ENCODE results near the gene COQ10A. TPM values are rescaled to one million over a fixed set of nuclear protein-coding genes. Genes with fewer than 3 reads are reported as not detected.

COQ10A gene
- total RNA-seq, 6 experiments from 2014 or later = 5.5 to 25.1 (median 13.0) TPM

DNA sequence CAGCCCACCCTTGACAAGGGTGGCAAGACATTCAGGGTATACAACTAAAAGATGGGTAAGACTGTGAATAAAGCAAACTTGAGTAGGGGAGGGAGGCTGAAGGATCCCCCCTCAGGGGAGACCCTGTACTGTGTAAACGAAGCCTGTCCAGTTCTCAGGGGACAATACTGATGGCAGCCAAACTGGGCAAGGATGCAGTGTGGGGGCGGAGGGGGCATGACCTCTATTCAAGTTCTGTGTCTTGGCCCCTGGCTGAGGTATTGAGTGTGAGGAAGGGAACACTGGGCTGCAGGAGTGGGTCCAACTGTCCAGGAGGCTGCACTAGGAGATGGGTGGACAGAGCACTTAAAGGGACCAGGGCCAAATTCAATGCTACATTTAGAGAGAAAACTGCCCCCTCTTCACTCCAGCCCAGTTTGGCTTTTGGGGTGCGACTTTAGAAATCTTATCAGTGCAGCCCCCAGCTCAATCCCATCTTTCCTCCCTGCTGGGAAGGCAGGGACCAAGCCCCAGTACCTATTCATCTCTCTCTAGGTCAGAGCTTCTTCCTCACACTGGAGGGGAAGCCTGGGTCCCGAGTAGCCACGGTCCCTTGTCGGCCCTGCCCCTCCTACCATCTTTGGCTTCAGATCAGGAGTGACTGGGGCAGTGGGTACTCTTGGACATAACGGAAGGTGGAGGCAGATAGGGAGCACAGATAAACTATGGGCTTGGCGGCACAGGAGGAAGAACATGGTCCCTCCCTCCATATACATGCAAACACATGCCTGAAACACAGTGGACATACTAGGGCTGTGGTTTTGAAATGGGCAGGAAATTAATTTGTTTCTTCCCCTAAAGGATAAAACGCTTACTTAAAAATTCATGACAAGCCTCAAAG, 25.1 kb upstream of the COQ10A start:
- no peak for DNase-seq
- no peaks in the 10 kb centered on the region for H3K27me3 ChIP-seq
- no peak overlapping the region for H3K4me3 ChIP-seq
- no peak overlapping the region for H3K27ac ChIP-seq
- TF ChIP-seq POLR2A (IDR thresholded peaks at IDR 0.05) = no peak
- TF ChIP-seq, protein P1, sequence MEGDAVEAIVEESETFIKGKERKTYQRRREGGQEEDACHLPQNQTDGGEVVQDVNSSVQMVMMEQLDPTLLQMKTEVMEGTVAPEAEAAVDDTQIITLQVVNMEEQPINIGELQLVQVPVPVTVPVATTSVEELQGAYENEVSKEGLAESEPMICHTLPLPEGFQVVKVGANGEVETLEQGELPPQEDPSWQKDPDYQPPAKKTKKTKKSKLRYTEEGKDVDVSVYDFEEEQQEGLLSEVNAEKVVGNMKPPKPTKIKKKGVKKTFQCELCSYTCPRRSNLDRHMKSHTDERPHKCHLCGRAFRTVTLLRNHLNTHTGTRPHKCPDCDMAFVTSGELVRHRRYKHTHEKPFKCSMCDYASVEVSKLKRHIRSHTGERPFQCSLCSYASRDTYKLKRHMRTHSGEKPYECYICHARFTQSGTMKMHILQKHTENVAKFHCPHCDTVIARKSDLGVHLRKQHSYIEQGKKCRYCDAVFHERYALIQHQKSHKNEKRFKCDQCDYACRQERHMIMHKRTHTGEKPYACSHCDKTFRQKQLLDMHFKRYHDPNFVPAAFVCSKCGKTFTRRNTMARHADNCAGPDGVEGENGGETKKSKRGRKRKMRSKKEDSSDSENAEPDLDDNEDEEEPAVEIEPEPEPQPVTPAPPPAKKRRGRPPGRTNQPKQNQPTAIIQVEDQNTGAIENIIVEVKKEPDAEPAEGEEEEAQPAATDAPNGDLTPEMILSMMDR (IDR thresholded peaks at IDR 0.05) = no peak
- no peak for ATAC-seq
- H3K9me3 ChIP-seq = no peaks in the 10 kb centered on the region
- intact Hi-C loops (cut with DNase I) = no loop called here
- H3K36me3 ChIP-seq = peaks cover 0 to 47% (median 21%) of the 10 kb centered on the region in 4 donors
- WGBS (ENCODE audit: insufficient coverage, low coverage, low lambda C conversion rate, missing lambda C conversion rate) = 77% methylated on average over 4 of the region's 9 CpGs
- no peaks in the 10 kb centered on the region for H3K4me1 ChIP-seq

DNA sequence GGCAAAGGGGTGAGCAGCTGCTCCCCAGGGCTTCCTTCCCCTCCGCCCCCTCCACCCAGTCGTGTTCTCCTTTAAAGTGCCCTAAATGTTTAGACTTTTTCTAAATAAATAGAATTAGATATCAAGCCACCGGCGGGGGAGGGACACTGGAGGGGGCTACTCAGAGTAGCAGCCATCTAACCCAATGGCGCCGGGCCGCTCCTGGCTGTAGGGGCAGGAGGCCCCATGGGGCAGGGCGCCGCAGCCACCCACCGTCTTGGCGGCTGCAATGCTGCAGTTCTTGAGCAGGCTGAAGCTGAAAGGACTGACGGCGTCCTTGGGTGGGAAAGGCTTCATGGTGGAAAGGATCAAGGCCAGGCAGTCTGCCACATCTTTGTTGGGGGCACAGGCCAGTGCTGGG, 23.8 kb upstream of the COQ10A start:
- no peak for ATAC-seq
- Histone ChIP-seq H3K4me1 (no peaks in the 10 kb centered on the region), H3K4me3 (no peak overlapping the region), H3K27ac (no peak overlapping the region), H3K9me3 (no peaks in the 10 kb centered on the region), H3K27me3 (no peaks in the 10 kb centered on the region), H3K36me3 (peaks cover 0 to 57% (median 28%) of the 10 kb centered on the region in 4 donors)
- DNase-seq = no peak
- no CpG with 5 or more reads among the region's 13 CpGs for WGBS (ENCODE audit: insufficient coverage, low coverage, low lambda C conversion rate, missing lambda C conversion rate)
- TF ChIP-seq POLR2A (IDR thresholded peaks at IDR 0.05) = no peak
- intact Hi-C loops (cut with DNase I) = no loop called here

DNA sequence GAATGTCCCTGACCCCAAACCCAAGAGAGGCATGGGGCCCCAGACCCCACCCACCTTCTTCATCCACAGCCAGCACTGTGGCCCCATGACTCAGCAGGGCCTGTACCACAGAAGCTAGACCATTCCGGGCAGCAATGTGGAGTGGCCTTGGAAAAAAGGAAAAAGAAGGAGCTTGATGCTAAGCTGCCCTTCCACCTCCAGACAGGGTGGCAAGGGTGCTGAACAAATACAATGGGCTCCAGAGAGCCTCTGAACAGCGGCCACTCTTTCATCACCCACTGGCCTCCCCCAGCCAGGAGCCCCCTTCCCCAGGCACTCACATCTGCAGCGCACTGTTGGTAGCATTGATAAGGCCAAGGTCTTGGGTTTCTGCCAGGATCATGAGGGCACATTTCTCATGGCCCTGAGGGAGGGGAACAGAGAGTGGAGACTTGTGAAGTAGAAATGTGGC, 23.0 kb upstream of the COQ10A start:
- no peak overlapping the region for H3K27ac ChIP-seq
- no peaks in the 10 kb centered on the region for H3K4me1 ChIP-seq
- no peak for DNase-seq
- H3K4me3 ChIP-seq = no peak overlapping the region
- H3K36me3 ChIP-seq = peaks cover 0 to 65% (median 28%) of the 10 kb centered on the region in 4 donors
- WGBS (ENCODE audit: insufficient coverage, low coverage, low lambda C conversion rate, missing lambda C conversion rate) = 58% methylated on average over 2 of the region's 3 CpGs
- TF ChIP-seq POLR2A (IDR thresholded peaks at IDR 0.05) = no peak
- TF ChIP-seq, protein P1 (IDR thresholded peaks at IDR 0.05) = no peak
- no peaks in the 10 kb centered on the region for H3K27me3 ChIP-seq
- no peaks in the 10 kb centered on the region for H3K9me3 ChIP-seq
- ATAC-seq = peak in 2 of 4 donors; percentile 33 to 39
- intact Hi-C loops (cut with DNase I) = no loop called here

DNA sequence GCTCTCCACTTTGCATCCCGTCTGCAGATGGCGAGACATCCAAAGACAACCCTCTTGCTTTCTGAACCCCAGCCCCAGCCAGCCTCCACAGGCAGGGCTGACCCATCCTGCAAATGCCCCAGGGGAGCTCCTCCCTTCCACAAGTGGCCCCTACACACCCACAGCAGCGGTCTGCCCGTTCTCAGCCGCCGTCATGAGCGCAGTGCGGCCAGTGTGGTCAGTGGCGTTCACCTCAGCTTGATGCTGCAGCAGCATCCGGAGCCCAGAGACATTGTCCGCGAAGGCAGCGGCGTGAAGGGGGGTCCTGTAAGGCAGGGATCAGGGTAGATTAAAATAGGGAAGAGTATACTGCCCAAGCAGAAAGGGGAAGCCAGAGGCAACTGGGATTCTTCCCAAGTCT, 22.2 kb upstream of the COQ10A start:
- ATAC-seq (no peak), DNase-seq (no peak)
- TF ChIP-seq POLR2A (IDR thresholded peaks at IDR 0.05) = no peak
- TF ChIP-seq, protein P1 (IDR thresholded peaks at IDR 0.05) = no peak
- intact Hi-C loops (cut with DNase I) = no loop called here
- Histone ChIP-seq H3K4me1 (no peaks in the 10 kb centered on the region), H3K27me3 (no peaks in the 10 kb centered on the region), H3K4me3 (no peak overlapping the region), H3K36me3 (peaks cover 0 to 72% (median 28%) of the 10 kb centered on the region in 4 donors), H3K9me3 (no peaks in the 10 kb centered on the region), H3K27ac (no peak overlapping the region)
- WGBS (ENCODE audit: insufficient coverage, low coverage, low lambda C conversion rate, missing lambda C conversion rate) = 94% methylated on average over 7 of the region's 14 CpGs

DNA sequence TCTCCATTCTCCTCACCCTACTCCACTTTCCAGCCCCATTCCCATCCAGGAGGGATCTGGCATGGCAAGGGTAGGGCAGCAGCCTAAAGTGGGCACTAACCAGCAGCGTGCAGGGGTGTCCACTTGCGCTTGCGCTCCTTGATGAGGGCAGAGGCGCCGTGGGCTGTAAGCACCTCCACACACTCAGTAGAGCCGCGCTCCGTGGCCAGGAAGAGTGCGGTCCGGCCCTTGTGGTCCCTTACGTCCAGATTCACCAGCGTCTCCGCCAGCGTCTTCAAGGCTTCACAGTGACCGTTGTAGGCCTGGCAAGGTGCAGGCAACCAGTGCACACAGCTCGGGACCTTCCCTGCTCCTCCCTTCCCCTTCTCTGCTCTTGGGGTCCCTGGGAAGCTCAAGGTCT, 18.8 kb upstream of the COQ10A start:
- H3K4me3 ChIP-seq = no peak overlapping the region
- DNase-seq (peak in 1 of 3 donors; percentile 46), ATAC-seq (no peak)
- TF ChIP-seq POLR2A (IDR thresholded peaks at IDR 0.05) = no peak
- TF ChIP-seq, protein P1 (IDR thresholded peaks at IDR 0.05) = no peak
- 97% methylated on average over 11 of the region's 16 CpGs for WGBS (ENCODE audit: insufficient coverage, low coverage, low lambda C conversion rate, missing lambda C conversion rate)
- no peaks in the 10 kb centered on the region for H3K27me3 ChIP-seq
- H3K9me3 ChIP-seq = no peaks in the 10 kb centered on the region
- intact Hi-C loops (cut with DNase I) = no loop called here
- no peak overlapping the region for H3K27ac ChIP-seq
- H3K36me3 ChIP-seq = peaks cover 0 to 88% (median 38%) of the 10 kb centered on the region in 4 donors
- no peaks in the 10 kb centered on the region for H3K4me1 ChIP-seq

Measured in right lobe of liver (tissue), 6 donors.